Osteoblast (primary cell): ENCODE results near the gene C1QL4. TPM values are rescaled to one million over a fixed set of nuclear protein-coding genes. Genes with fewer than 3 reads are reported as not detected.

Experiments
- DNase-seq: peaks from one replicate; pipeline ENCODE4 v3.0.0; 2011; ENCODE audit warnings: low spot score, mixed read lengths; ENCODE audit not compliant: insufficient read length; ENCODE audit errors: missing footprints
- H2AFZ ChIP-seq: 2 replicates; pipeline ENCODE4 v1.6.0; 2011; ENCODE audit warnings: mild to moderate bottlenecking, low read length
- H3K27ac ChIP-seq: 2 replicates; pipeline ENCODE4 v1.5.1; 2011; ENCODE audit warnings: mild to moderate bottlenecking, low read depth, low read length, moderate library complexity
- H3K27me3 ChIP-seq: 2 replicates; pipeline ENCODE4 v1.6.0; 2012; ENCODE audit warnings: mild to moderate bottlenecking, control low read depth, inconsistent platforms, low read length, moderate library complexity; ENCODE audit not compliant: insufficient read depth
- H3K36me3 ChIP-seq: 2 replicates; pipeline ENCODE4 v1.5.1; 2011; ENCODE audit warnings: mild to moderate bottlenecking, low read length, control low read depth, moderate library complexity; ENCODE audit not compliant: insufficient read depth
- H3K4me1 ChIP-seq: 2 replicates; pipeline ENCODE4 v1.5.1; 2011; ENCODE audit warnings: mild to moderate bottlenecking, low read length, control low read depth, moderate library complexity; ENCODE audit not compliant: insufficient read depth
- H3K4me2 ChIP-seq: 2 replicates; pipeline ENCODE4 v1.6.0; 2011; ENCODE audit warnings: mild to moderate bottlenecking, low read length; ENCODE audit not compliant: insufficient read depth
- H3K4me3 ChIP-seq: fragments of 200-600 bp; sonication (generic); 3 replicates; pipeline ENCODE4 v1.5.1; 2012; ENCODE audit warnings: mild to moderate bottlenecking, low read length, inconsistent platforms; ENCODE audit not compliant: insufficient read depth
- H3K79me2 ChIP-seq: 2 replicates; pipeline ENCODE4 v1.6.0; 2012; ENCODE audit warnings: mild to moderate bottlenecking, low read length, control low read depth, inconsistent platforms; ENCODE audit not compliant: insufficient read depth
- H3K9me3 ChIP-seq: 2 replicates; pipeline ENCODE4 v1.5.1; 2011; ENCODE audit warnings: low read depth, low read length, control low read depth
- H4K20me1 ChIP-seq: 2 replicates; pipeline ENCODE4 v1.6.0; 2012; ENCODE audit warnings: mild to moderate bottlenecking, low read length, control low read depth; ENCODE audit not compliant: insufficient read depth
- CTCF ChIP-seq: IDR thresholded peaks from 2 replicates; pipeline ENCODE4 v1.5.1; 2011; ENCODE audit warnings: mild to moderate bottlenecking, low read depth, low read length, moderate library complexity; ENCODE audit errors: extremely low read depth
- total RNA-seq: library from RNA; depleted of rRNA; stranded (reverse); fragments of >200 nt; gene quantifications from 2 replicates; pipeline ENCODE4 v1.2.3, GENCODE V29; 2012

C1QL4 gene
- total RNA-seq, 1 donor, result 0.36 TPM

GRCh38 chr12:49345051-49345824, 8.2 kb upstream of the C1QL4 start:
- peaks cover 60% of the 10 kb centered on the region for H3K27me3 ChIP-seq
- no peaks in the 10 kb centered on the region for H3K79me2 ChIP-seq
- H4K20me1 ChIP-seq, result no peaks in the 10 kb centered on the region
- no peak for TF ChIP-seq CTCF
- no peak overlapping the region for H3K27ac ChIP-seq
- H2AFZ ChIP-seq, result peak overlapping the region; percentile 70
- H3K4me3 ChIP-seq, result peak overlapping the region; percentile 67
- peak overlapping the region; percentile 89 for H3K4me2 ChIP-seq
- H3K4me1 ChIP-seq, result peaks cover 36% of the 10 kb centered on the region
- no peaks in the 10 kb centered on the region for H3K9me3 ChIP-seq
- peak; percentile 91 for DNase-seq
- H3K36me3 ChIP-seq, result no peaks in the 10 kb centered on the region

- Histone ChIP-seq H2AFZ (no peak overlapping the region), H3K9me3 (no peaks in the 10 kb centered on the region), H3K4me1 (peaks cover 36% of the 10 kb centered on the region), H3K27ac (no peak overlapping the region), H3K36me3 (no peaks in the 10 kb centered on the region), H3K79me2 (no peaks in the 10 kb centered on the region), H3K27me3 (peaks cover 67% of the 10 kb centered on the region), H3K4me3 (no peak overlapping the region), H4K20me1 (no peaks in the 10 kb centered on the region), H3K4me2 (no peak overlapping the region)
- DNase-seq, result no peak
- TF ChIP-seq CTCF, result no peak
These were observed 7.6 kb upstream of the C1QL4 start for GRCh38 chr12:49344486-49345050.

- Histone ChIP-seq H3K4me1 (peaks cover 36% of the 10 kb centered on the region), H2AFZ (peak overlapping the region; percentile 57), H4K20me1 (no peaks in the 10 kb centered on the region), H3K27me3 (peaks cover 72% of the 10 kb centered on the region), H3K4me3 (peak overlapping the region; percentile 69), H3K9me3 (no peaks in the 10 kb centered on the region), H3K27ac (no peak overlapping the region), H3K36me3 (no peaks in the 10 kb centered on the region), H3K4me2 (peak overlapping the region; percentile 91), H3K79me2 (no peaks in the 10 kb centered on the region)
- no peak for TF ChIP-seq CTCF
- peak; percentile 93 for DNase-seq
These were observed 6.1 kb upstream of the C1QL4 start for GRCh38 chr12:49342914-49343731.
